ENCODE data around the gene ELF3.

GRCh38 chr1:202047977-202048376 lies 37.6 kb downstream of the ELF3 start:
- TF ChIP-seq, protein P1, sequence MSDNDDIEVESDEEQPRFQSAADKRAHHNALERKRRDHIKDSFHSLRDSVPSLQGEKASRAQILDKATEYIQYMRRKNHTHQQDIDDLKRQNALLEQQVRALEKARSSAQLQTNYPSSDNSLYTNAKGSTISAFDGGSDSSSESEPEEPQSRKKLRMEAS (IDR thresholded peaks at IDR 0.05) = no peak
- TF ChIP-seq CTCF (IDR thresholded peaks at IDR 0.05; ENCODE audit: low read depth, low read length, missing input control) (no peak), JUND (IDR thresholded peaks at IDR 0.05) (no peak)

Measured in liver (tissue), 3 donors.